Measurements from ENCODE around the gene SLC4A5.

Gene SLC4A5

DNA sequence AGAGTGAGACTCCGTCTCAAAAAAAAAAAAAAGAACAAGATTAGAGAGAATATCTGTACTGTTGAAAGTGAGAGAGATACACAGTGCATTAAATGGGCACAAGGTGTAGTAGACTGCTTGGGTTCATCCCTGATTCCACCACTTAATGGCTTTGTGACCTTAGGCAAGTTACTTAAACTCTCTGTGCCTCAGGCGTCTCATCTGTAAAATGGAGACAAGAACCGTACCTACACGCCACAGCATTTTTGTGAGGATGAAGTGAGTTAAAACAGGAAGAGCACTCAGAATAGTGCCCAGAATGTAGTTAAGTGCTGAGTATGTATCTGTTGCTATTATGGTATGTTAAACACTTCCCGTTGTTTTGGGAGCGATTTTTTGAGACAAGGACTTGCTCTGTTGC, 80.5 kb downstream of the SLC4A5 start:
- TF ChIP-seq SP1 (IDR thresholded peaks at IDR 0.05), result no peak
- TF ChIP-seq TARDBP (IDR thresholded peaks at IDR 0.05), result no peak
- no peak for TF ChIP-seq HDGF (IDR thresholded peaks at IDR 0.05; ENCODE audit: borderline replicate concordance)
- no peak for TF ChIP-seq ELF4 (IDR thresholded peaks at IDR 0.05)
- TF ChIP-seq FOXK2 (IDR thresholded peaks at IDR 0.05), result no peak
- TF ChIP-seq, protein P1, sequence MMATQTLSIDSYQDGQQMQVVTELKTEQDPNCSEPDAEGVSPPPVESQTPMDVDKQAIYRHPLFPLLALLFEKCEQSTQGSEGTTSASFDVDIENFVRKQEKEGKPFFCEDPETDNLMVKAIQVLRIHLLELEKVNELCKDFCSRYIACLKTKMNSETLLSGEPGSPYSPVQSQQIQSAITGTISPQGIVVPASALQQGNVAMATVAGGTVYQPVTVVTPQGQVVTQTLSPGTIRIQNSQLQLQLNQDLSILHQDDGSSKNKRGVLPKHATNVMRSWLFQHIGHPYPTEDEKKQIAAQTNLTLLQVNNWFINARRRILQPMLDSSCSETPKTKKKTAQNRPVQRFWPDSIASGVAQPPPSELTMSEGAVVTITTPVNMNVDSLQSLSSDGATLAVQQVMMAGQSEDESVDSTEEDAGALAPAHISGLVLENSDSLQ (IDR thresholded peaks at IDR 0.05), result no peak
- TF ChIP-seq FOXA1 (IDR thresholded peaks at IDR 0.05), result no peak
- TF ChIP-seq LEF1 (IDR thresholded peaks at IDR 0.05; ENCODE audit: borderline replicate concordance), result no peak
- TF ChIP-seq L3MBTL2 (conservative IDR thresholded peaks at IDR 0.05), result no peak
- TF ChIP-seq ARNT (IDR thresholded peaks at IDR 0.05), result no peak
- TF ChIP-seq BHLHE40 (IDR thresholded peaks at IDR 0.05; ENCODE audit: borderline replicate concordance), result no peak
- TF ChIP-seq FOXM1 (IDR thresholded peaks at IDR 0.05; ENCODE audit: borderline replicate concordance), result no peak
- TF ChIP-seq ZNF384 (IDR thresholded peaks at IDR 0.05), result no peak
- TF ChIP-seq NFRKB (IDR thresholded peaks at IDR 0.05), result no peak
- TF ChIP-seq SUZ12 (IDR thresholded peaks at IDR 0.05), result no peak
- ChIA-PET POLR2A (no interaction called here), CTCF (interaction anchor here (0.6 kb wide), 1 partner anchor 15 kb away, joined by 3 read pairs; no protein-coding TSS in a partner anchor)
- no peak for DNase-seq (ENCODE audit: extremely low spot score)

DNA sequence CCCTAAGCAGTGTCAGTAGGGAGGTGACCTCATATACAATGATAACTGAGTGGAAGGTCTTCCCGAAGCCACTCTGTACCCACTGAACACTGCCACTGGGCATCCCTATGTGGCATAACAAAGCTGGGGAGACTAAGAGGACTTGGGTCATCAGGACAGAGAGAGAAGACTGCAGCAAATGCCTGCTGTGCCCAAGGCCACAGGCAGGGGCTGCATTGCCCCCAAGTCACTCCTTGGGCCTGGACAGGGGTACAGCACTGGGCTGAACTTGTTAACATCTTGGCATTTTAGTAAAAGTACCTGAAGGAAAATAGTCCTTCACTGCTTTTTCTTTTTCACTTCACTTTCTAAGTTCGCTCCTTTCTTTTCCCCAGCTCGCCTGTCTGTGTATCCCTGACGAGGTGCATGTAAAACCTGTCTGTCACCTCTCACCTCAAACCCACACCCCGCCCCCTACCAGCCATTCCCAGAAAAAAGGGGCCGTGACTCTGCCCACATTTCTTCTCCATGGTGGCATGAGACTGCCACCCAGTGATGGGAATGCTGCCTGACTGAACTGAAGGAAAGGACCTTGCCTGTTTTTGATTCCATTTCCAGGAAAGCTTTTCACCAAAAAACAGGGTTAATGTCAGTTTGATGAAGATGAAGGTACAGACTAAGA, 81.9 kb downstream of the SLC4A5 start:
- CTCF ChIA-PET, result interaction anchor here (1.2 kb wide), 1 partner anchor 12 kb away, joined by 3 read pairs; no protein-coding TSS in a partner anchor
- POLR2A ChIA-PET, result interaction anchor here (0.9 kb wide), 1 partner anchor 197 kb away, joined by 3 read pairs; no protein-coding TSS in a partner anchor
- TF ChIP-seq FOXK2 (IDR thresholded peaks at IDR 0.05), result no peak
- no peak for DNase-seq (ENCODE audit: extremely low spot score)

DNA sequence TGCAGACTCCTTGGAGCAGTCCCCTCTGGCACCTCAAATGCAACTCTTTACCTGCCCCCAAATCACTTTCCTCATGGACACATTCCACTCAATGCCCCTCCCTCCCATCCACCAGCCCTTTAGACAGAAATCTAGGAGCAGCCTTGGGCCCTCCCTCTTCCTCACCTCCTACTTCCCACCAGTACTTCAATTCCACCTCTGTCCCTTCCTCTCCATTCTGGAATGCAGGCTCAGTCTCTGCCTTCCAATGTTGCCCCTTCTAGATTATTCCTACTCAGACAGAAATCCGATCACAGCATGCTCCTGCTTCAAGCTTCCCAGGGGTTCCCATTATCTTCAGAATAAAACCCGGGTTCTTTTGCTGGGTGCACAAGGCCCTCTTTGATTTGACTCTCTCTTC, 82.7 kb downstream of the SLC4A5 start:
- TF ChIP-seq FOXA1 (IDR thresholded peaks at IDR 0.05) (no peak), ARNT (IDR thresholded peaks at IDR 0.05) (no peak), LEF1 (IDR thresholded peaks at IDR 0.05; ENCODE audit: borderline replicate concordance) (no peak), CTBP1 (IDR thresholded peaks at IDR 0.05; ENCODE audit: borderline replicate concordance) (no peak), FOXK2 (IDR thresholded peaks at IDR 0.05) (no peak), TARDBP (IDR thresholded peaks at IDR 0.05) (no peak), HDGF (IDR thresholded peaks at IDR 0.05; ENCODE audit: borderline replicate concordance) (no peak), SP1 (IDR thresholded peaks at IDR 0.05) (no peak)
- no peak for DNase-seq (ENCODE audit: extremely low spot score)
- POLR2A ChIA-PET, result no interaction called here
- CTCF ChIA-PET, result interaction anchor here (1.0 kb wide), 1 partner anchor 10 kb away, joined by 3 read pairs; no protein-coding TSS in a partner anchor

DNA sequence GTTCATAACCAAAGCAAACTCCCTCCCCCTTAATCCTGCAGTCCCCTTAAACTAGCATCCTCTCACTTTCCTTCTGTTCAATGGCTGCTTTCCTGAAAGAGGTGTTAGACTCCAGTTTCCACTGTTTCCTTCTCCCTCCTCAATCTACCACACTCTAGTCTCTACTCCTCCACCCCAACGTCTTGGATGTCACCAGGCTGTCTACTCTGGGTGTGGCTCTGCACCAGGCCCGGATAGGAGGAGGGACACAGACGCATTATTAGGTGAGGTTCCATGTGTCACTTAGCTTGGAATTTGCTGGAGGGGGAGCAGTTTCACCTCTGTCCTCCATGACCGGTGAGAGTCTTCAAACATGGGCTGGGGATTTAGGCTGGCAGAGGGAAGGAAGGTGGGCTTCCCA, 83.5 kb downstream of the SLC4A5 start:
- CTCF ChIA-PET, result interaction anchor here (1.0 kb wide), 1 partner anchor 10 kb away, joined by 3 read pairs; no protein-coding TSS in a partner anchor
- POLR2A ChIA-PET, result no interaction called here
- TF ChIP-seq NFRKB (IDR thresholded peaks at IDR 0.05) (no peak), L3MBTL2 (conservative IDR thresholded peaks at IDR 0.05) (no peak)
- DNase-seq (ENCODE audit: extremely low spot score), result no peak

DNA sequence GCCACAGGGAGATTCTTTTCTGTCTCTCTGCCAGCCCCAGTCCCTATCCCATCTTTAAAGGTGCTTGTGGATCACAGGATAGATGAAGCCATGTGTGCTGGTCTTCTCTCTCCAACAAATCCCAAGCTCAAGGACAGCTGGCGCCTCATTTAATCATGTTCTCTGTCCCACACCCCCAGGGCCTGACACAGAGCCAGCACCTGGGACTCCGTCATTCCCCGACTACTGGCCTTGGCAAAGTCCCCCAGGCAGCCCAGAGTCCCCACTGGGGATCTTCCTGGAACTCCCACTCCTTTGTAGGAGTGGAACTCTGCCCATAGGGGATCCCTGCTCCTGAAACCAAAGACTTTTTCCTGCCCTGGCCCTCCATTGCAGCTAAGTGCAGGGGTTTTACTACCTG, 84.0 kb downstream of the SLC4A5 start:
- ChIA-PET CTCF (no interaction called here), POLR2A (no interaction called here)
- DNase-seq (ENCODE audit: extremely low spot score), result no peak
- TF ChIP-seq BHLHE40 (IDR thresholded peaks at IDR 0.05; ENCODE audit: borderline replicate concordance) (no peak), SUZ12 (IDR thresholded peaks at IDR 0.05) (no peak), FOXM1 (IDR thresholded peaks at IDR 0.05; ENCODE audit: borderline replicate concordance) (no peak), FOXK2 (IDR thresholded peaks at IDR 0.05) (no peak), LEF1 (IDR thresholded peaks at IDR 0.05; ENCODE audit: borderline replicate concordance) (no peak), SP1 (IDR thresholded peaks at IDR 0.05) (no peak), NFRKB (IDR thresholded peaks at IDR 0.05) (no peak), L3MBTL2 (conservative IDR thresholded peaks at IDR 0.05) (no peak), ARNT (IDR thresholded peaks at IDR 0.05) (no peak)

DNA sequence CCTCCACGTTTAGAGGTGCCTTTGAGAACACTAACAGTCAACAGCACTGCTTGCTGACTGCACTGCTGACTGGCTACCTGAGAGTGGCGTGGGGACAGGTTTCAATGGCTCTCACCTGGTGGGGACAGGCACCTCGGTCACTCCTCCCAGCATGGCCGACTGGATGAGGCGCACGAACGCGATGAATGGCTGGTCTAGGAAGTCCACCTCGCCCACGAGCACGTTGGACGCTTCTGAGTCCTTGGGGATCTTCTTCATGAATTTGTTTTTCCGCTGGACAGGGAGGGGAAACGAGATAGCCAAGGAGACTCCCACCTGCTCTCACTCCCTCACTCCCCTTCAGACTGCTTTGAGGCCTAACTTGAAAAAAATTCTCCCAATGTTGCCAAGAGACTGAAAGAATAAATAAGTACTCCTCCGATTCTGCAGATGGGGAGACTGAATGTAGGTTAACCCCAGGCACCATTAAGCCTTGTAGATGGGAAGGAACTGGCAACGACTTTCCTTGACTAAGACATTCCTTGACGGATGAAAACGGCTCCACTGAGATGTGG, 87.5 kb downstream of the SLC4A5 start:
- no peak for TF ChIP-seq HDGF (IDR thresholded peaks at IDR 0.05; ENCODE audit: borderline replicate concordance)
- TF ChIP-seq TARDBP (IDR thresholded peaks at IDR 0.05), result no peak
- no peak for TF ChIP-seq ELF4 (IDR thresholded peaks at IDR 0.05)
- TF ChIP-seq FOXK2 (IDR thresholded peaks at IDR 0.05), result no peak
- no peak for TF ChIP-seq LEF1 (IDR thresholded peaks at IDR 0.05; ENCODE audit: borderline replicate concordance)
- no peak for TF ChIP-seq ARNT (IDR thresholded peaks at IDR 0.05)
- TF ChIP-seq FOXA1 (IDR thresholded peaks at IDR 0.05), result no peak
- no peak for TF ChIP-seq FOXM1 (IDR thresholded peaks at IDR 0.05; ENCODE audit: borderline replicate concordance)
- ChIA-PET CTCF (no interaction called here), POLR2A (no interaction called here)
- DNase-seq (ENCODE audit: extremely low spot score), result no peak

DNA sequence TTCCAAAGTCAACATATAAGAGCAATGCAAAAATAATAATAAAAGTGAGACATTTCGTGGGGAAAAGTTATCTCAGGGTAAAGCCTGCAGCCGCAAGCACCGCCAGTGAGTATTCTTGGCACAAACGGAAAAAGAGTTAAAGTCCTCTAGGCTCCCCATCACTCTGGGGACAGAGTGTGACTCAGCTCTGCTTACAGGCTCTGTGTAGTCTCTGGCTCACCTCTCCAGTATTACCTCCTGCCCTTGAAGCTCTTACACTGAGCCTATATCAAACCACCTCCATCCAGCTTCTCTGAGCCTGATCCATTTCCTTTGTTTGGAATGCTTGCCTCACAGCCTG, 89.3 kb downstream of the SLC4A5 start:
- DNase-seq (ENCODE audit: extremely low spot score), result no peak
- ChIA-PET CTCF (no interaction called here), POLR2A (no interaction called here)
- TF ChIP-seq FOXM1 (IDR thresholded peaks at IDR 0.05; ENCODE audit: borderline replicate concordance), result no peak
- TF ChIP-seq FOXK2 (IDR thresholded peaks at IDR 0.05), result no peak
- no peak for TF ChIP-seq SP1 (IDR thresholded peaks at IDR 0.05)
- TF ChIP-seq TARDBP (IDR thresholded peaks at IDR 0.05), result no peak
- TF ChIP-seq CTBP1 (IDR thresholded peaks at IDR 0.05; ENCODE audit: borderline replicate concordance), result no peak
- TF ChIP-seq L3MBTL2 (conservative IDR thresholded peaks at IDR 0.05), result no peak
- no peak for TF ChIP-seq BHLHE40 (IDR thresholded peaks at IDR 0.05; ENCODE audit: borderline replicate concordance)
- TF ChIP-seq LEF1 (IDR thresholded peaks at IDR 0.05; ENCODE audit: borderline replicate concordance), result no peak
- TF ChIP-seq NFRKB (IDR thresholded peaks at IDR 0.05), result no peak
- no peak for TF ChIP-seq ELF4 (IDR thresholded peaks at IDR 0.05)
- TF ChIP-seq ARNT (IDR thresholded peaks at IDR 0.05), result no peak
- TF ChIP-seq, protein P1 (IDR thresholded peaks at IDR 0.05), result no peak
- no peak for TF ChIP-seq FOXA1 (IDR thresholded peaks at IDR 0.05)
- TF ChIP-seq HDGF (IDR thresholded peaks at IDR 0.05; ENCODE audit: borderline replicate concordance), result no peak
- TF ChIP-seq SUZ12 (IDR thresholded peaks at IDR 0.05), result no peak
- TF ChIP-seq ZNF384 (IDR thresholded peaks at IDR 0.05), result no peak
